SK-N-SH (cell line): ENCODE measurements around the gene CEP70. TPM values are rescaled to one million over a fixed set of nuclear protein-coding genes. Genes with fewer than 3 reads are reported as not detected.

Experiments
- CTCF ChIA-PET: fragments of 300-600, 350-600 bp; formaldehyde crosslinking; extraction: SDS; loops from one replicate; lab custom pipeline; 2021; lab: Yijun Ruan, JAX
- POLR2A ChIA-PET: fragments of 350-600 bp; sonication (Branson Sonifier 250); formaldehyde crosslinking; extraction: SDS; loops from one replicate; lab custom pipeline; 2020; ENCODE audit warnings: antibody characterized with exemption, inconsistent platforms; lab: Yijun Ruan, JAX
- DNase-seq: peaks from one replicate; pipeline ENCODE4 v3.0.0; 2012
- H2AFZ ChIP-seq: fragments of 200-600 bp; sonication (generic); 2 replicates; pipeline ENCODE4 v1.8.1; 2016; ENCODE audit warnings: antibody characterized with exemption, mild to moderate bottlenecking, low read depth
- H3F3A ChIP-seq: fragments of 200-600 bp; sonication (generic); replicated peaks from 2 replicates; pipeline ENCODE3; 2016; ENCODE audit warnings: antibody characterized with exemption, mild to moderate bottlenecking; ENCODE audit not compliant: insufficient read depth
- H3K27ac ChIP-seq, 2 experiments: fragments of 200-500 bp in 1 of 2; fragments of 200-600 bp in 1 of 2; sonication (Bioruptor generic) in 1 of 2; sonication (generic), shearing (Covaris generic) in 1 of 2; 2 replicates each; pipeline versions ENCODE4 v1.5.1 to v1.6.1; 2014 to 2016; ENCODE audit warnings: low read depth in 2 of 2, inconsistent platforms in 1 of 2, low read length in 1 of 2, mild to moderate bottlenecking in 1 of 2, mixed read lengths in 1 of 2
- H3K27me3 ChIP-seq: fragments of 200-600 bp; sonication (generic), shearing (Covaris generic); 2 replicates; pipeline ENCODE4 v1.6.1; 2016; ENCODE audit warnings: mixed run types; ENCODE audit not compliant: insufficient read depth
- H3K36me3 ChIP-seq, 2 experiments: fragments of 200-500 bp in 1 of 2; fragments of 200-600 bp in 1 of 2; sonication (Bioruptor generic) in 1 of 2; sonication (generic) in 1 of 2; replicated peaks in 1 of 2; 2 replicates each; pipeline versions ENCODE3 to v1.5.1; 2014 to 2016; ENCODE audit warnings: low read length in 1 of 2, mild to moderate bottlenecking in 1 of 2; ENCODE audit not compliant: insufficient read depth in 2 of 2, control insufficient read depth in 1 of 2
- H3K4me1 ChIP-seq, 2 experiments: fragments of 200-500 bp in 1 of 2; fragments of 200-600 bp in 1 of 2; sonication (Bioruptor generic) in 1 of 2; sonication (generic), shearing (Covaris generic) in 1 of 2; 2 replicates each; pipeline versions ENCODE4 v1.5.1 to v1.6.1; 2014 to 2016; ENCODE audit warnings: low read depth in 1 of 2, low read length in 1 of 2, mixed run types in 1 of 2; ENCODE audit not compliant: insufficient read depth in 2 of 2, control insufficient read depth in 1 of 2
- H3K4me2 ChIP-seq: fragments of 200-600 bp; sonication (generic), shearing (Covaris generic); 2 replicates; pipeline ENCODE4 v1.6.1; 2017; ENCODE audit warnings: mixed run types
- H3K4me3 ChIP-seq, 2 experiments: fragments of 200-500 bp in 1 of 2; fragments of 200-600 bp in 1 of 2; sonication (Bioruptor generic) in 1 of 2; sonication (generic), shearing (Covaris generic) in 1 of 2; 2 replicates each; pipeline versions ENCODE4 v1.5.1 to v1.8.1; 2014 to 2016; ENCODE audit warnings: low read depth in 2 of 2, inconsistent platforms in 1 of 2, low read length in 1 of 2, mild to moderate bottlenecking in 1 of 2, mixed read lengths in 1 of 2, moderate library complexity in 1 of 2
- H3K79me2 ChIP-seq: fragments of 200-600 bp; sonication (generic); 2 replicates; pipeline ENCODE4 v1.8.1; 2017; ENCODE audit warnings: mild to moderate bottlenecking; ENCODE audit not compliant: insufficient read depth
- H3K9ac ChIP-seq: fragments of 200-600 bp; sonication (generic); 2 replicates; pipeline ENCODE4 v1.6.1; 2017; ENCODE audit warnings: mixed run types
- H3K9me2 ChIP-seq: fragments of 200-600 bp; sonication (generic); 2 replicates; pipeline ENCODE4 v1.6.1; 2017; ENCODE audit warnings: mixed run types
- H3K9me3 ChIP-seq: fragments of 200-600 bp; sonication (generic); 2 replicates; pipeline ENCODE4 v1.6.1; 2017; ENCODE audit warnings: mixed run types, mild to moderate bottlenecking, moderate library complexity
- H4K20me1 ChIP-seq: fragments of 200-600 bp; sonication (generic); 2 replicates; pipeline ENCODE4 v1.6.1; 2017; ENCODE audit warnings: mild to moderate bottlenecking, mixed run types; ENCODE audit not compliant: insufficient read depth
- ELF1 ChIP-seq: IDR thresholded peaks from 2 replicates; pipeline ENCODE4 v1.4.0; 2012
- GATA2 ChIP-seq: sonication (generic); formaldehyde crosslinking; IDR thresholded peaks from 2 replicates; pipeline ENCODE4 v1.5.0; 2020; ENCODE audit warnings: mild to moderate bottlenecking, missing genetic modification reagents
- NFIC ChIP-seq: IDR thresholded peaks from 2 replicates; pipeline ENCODE4 v1.4.0; 2012; ENCODE audit warnings: borderline replicate concordance
- NRF1 ChIP-seq: IDR thresholded peaks from 2 replicates; pipeline ENCODE4 v1.6.1; 2012; ENCODE audit warnings: low read depth, mild to moderate bottlenecking, low read length
- REST ChIP-seq: IDR thresholded peaks from 2 replicates; pipeline ENCODE4 v1.6.1; 2012; ENCODE audit warnings: mild to moderate bottlenecking, low read depth, low read length, moderate library complexity
- RXRA ChIP-seq: IDR thresholded peaks from 2 replicates; pipeline ENCODE4 v1.4.0; 2012; ENCODE audit warnings: low read depth, mild to moderate bottlenecking, borderline replicate concordance
- SIN3A ChIP-seq: IDR thresholded peaks from 2 replicates; pipeline ENCODE4 v1.6.1; 2012; ENCODE audit warnings: low read depth, mild to moderate bottlenecking, low read length, moderate library complexity, borderline replicate concordance
- SMC3 ChIP-seq: IDR thresholded peaks from 2 replicates; pipeline ENCODE4 v1.6.1; 2012; ENCODE audit warnings: low read depth, low read length, improper control_type of control experiment
- TCF12 ChIP-seq: IDR thresholded peaks from 2 replicates; pipeline ENCODE4 v1.4.0; 2012
- TEAD4 ChIP-seq: IDR thresholded peaks from 2 replicates; pipeline ENCODE4 v1.4.0; 2012; ENCODE audit warnings: mild to moderate bottlenecking, borderline replicate concordance; ENCODE audit not compliant: insufficient read depth
- USF1 ChIP-seq: IDR thresholded peaks from 2 replicates; pipeline ENCODE4 v1.4.0; 2012; ENCODE audit warnings: low read depth, borderline replicate concordance
- USF2 ChIP-seq: fragments of 150-350 bp; IDR thresholded peaks from 2 replicates; pipeline ENCODE4 v1.6.1; 2017; ENCODE audit warnings: antibody characterized with exemption, low read length, low read depth, borderline replicate concordance
- YY1 ChIP-seq: IDR thresholded peaks from 2 replicates; pipeline ENCODE4 v1.4.0; 2012; ENCODE audit warnings: low read depth, mild to moderate bottlenecking
- polyA plus RNA-seq, 3 experiments: library from polyadenylated mRNA; depleted of rRNA; stranded (reverse); fragments of >200 nt; gene quantifications; 2 replicates each; pipeline ENCODE4 v1.2.3, GENCODE V29; 2012

CEP70 gene
- polyA plus RNA-seq, 1 of the 3 experiments (the other 2 are of a cell fraction) = 3.7 TPM

- H3K4me1 ChIP-seq = peaks cover 0 to 13% of the 10 kb centered on the region in 2 experiments; a peak in 2 of 4 replicates
- peak overlapping the region; percentile 1; the same call in 1 of the 2 replicates for H2AFZ ChIP-seq
- no peaks in the 10 kb centered on the region for H4K20me1 ChIP-seq
- TF ChIP-seq USF2 = no peak
- no peak for TF ChIP-seq TCF12
- no peak for TF ChIP-seq YY1
- TF ChIP-seq SMC3 = no peak
- no peak for TF ChIP-seq USF1
- TF ChIP-seq GATA2 = no peak
- no peak for TF ChIP-seq RXRA
- no peak for TF ChIP-seq REST
- TF ChIP-seq SIN3A = no peak
- no peak for TF ChIP-seq TEAD4
- no peak for TF ChIP-seq NRF1
- TF ChIP-seq NFIC = no peak
- TF ChIP-seq ELF1 = no peak
- no peaks in the 10 kb centered on the region for H3K27me3 ChIP-seq
- H3K9me2 ChIP-seq = 0 out of 2 replicates have a peak, but pooled peaks cover 3% of the 10 kb centered on the region
- H3K36me3 ChIP-seq = peaks cover 2 to 3% of the 10 kb centered on the region in 2 experiments
- H3K4me2 ChIP-seq = no peak overlapping the region
- H3K27ac ChIP-seq = peak overlapping the region in 1 of 2 experiments; percentile 49; a peak in 2 of 4 replicates
- H3F3A ChIP-seq = peaks cover 17% of the 10 kb centered on the region
- no peak overlapping the region for H3K4me3 ChIP-seq
- no peaks in the 10 kb centered on the region for H3K79me2 ChIP-seq
- POLR2A ChIA-PET = no interaction called here
- H3K9ac ChIP-seq = no peak overlapping the region
- CTCF ChIA-PET = no interaction called here
- H3K9me3 ChIP-seq = 0 out of 2 replicates have a peak, but pooled peaks cover 1% of the 10 kb centered on the region
- no peak for DNase-seq
These were observed 99.5 kb downstream of the CEP70 start for GRCh38 chr3:138494607-138494929.
